HG03280 (cell line): ENCODE data around the gene MOV10L1.
"Not testable (repeated sequence)": the region's sequence is repeated elsewhere in the genome, so short reads cannot be mapped to it uniquely, and the experiment has no call there.

Experiments
- ATAC-seq: cut with Tn5 transposase; IDR thresholded peaks from one replicate; pipeline ENCODE4 v1.9.1; 2021; ENCODE audit warnings: mild to moderate bottlenecking, moderate library complexity; ENCODE audit not compliant: unreplicated experiment

Gene MOV10L1

GRCh38 chr22:50199829-50200460, 110.1 kb downstream of the MOV10L1 start:
- ATAC-seq, result peak; percentile 10

GRCh38 chr22:50200461-50201190, 110.8 kb downstream of the MOV10L1 start, which contains the start of gene SELENOO:
SELENOO (plus strand) TSS chr22:50201011; CDS start chr22:50201037, 26 bp downstream.
- peak; percentile 69 for ATAC-seq

- ATAC-seq, result peak; percentile 27
Observed at GRCh38 chr22:50201191-50202129, 111.7 kb downstream of the MOV10L1 start.

- no peak for ATAC-seq
Observed at GRCh38 chr22:50202130-50202666, 112.4 kb downstream of the MOV10L1 start.

GRCh38 chr22:50203288-50203687, 113.5 kb downstream of the MOV10L1 start:
- no peak for ATAC-seq

- ATAC-seq, result no peak
Observed at GRCh38 chr22:50204571-50204970, 114.8 kb downstream of the MOV10L1 start.

GRCh38 chr22:50204998-50205397, 115.2 kb downstream of the MOV10L1 start:
- ATAC-seq, result not testable (repeated sequence)

GRCh38 chr22:50205781-50206569, 116.2 kb downstream of the MOV10L1 start:
- no peak for ATAC-seq

GRCh38 chr22:50206599-50206998, 116.8 kb downstream of the MOV10L1 start:
- ATAC-seq, result no peak

GRCh38 chr22:50207383-50208140, 117.8 kb downstream of the MOV10L1 start:
- no peak for ATAC-seq

- no peak for ATAC-seq
Observed at GRCh38 chr22:50208430-50208938, 118.7 kb downstream of the MOV10L1 start.

GRCh38 chr22:50208939-50209892, 119.4 kb downstream of the MOV10L1 start:
- ATAC-seq, result no peak

GRCh38 chr22:50209893-50210292, 120.1 kb downstream of the MOV10L1 start:
- no peak for ATAC-seq

GRCh38 chr22:50210378-50211139, 120.8 kb downstream of the MOV10L1 start:
- no peak for ATAC-seq

GRCh38 chr22:50211147-50211546, 121.3 kb downstream of the MOV10L1 start:
- ATAC-seq, result no peak
